ENCODE data around the gene CHD3.
"Not testable (repeated sequence)": the region's sequence is repeated elsewhere in the genome, so short reads cannot be mapped to it uniquely, and the experiment has no call there.

Gene CHD3

GRCh38 chr17:7932483-7932891 lies 43.9 kb downstream of the CHD3 start:
- peak overlapping the region; percentile 77 for H3K4me3 ChIP-seq (ENCODE audit: low read length)
- TF ChIP-seq ZNF274 (IDR thresholded peaks at IDR 0.05; ENCODE audit: low read depth, low read length), result no peak

- peak overlapping the region; percentile 77 for H3K4me3 ChIP-seq (ENCODE audit: low read length)
Observed at GRCh38 chr17:7932949-7933348, 44.4 kb downstream of the CHD3 start.

GRCh38 chr17:7935859-7936258 lies 47.3 kb downstream of the CHD3 start:
- TF ChIP-seq ZNF274 (IDR thresholded peaks at IDR 0.05; ENCODE audit: low read depth, low read length), result no peak
- no peak overlapping the region for H3K4me3 ChIP-seq (ENCODE audit: low read length)

More at GRCh38 chr17:7932949-7933348, 44.4 kb downstream of the CHD3 start:
- no peak for TF ChIP-seq ZNF274 (IDR thresholded peaks at IDR 0.05; ENCODE audit: low read depth, low read length)

- H3K4me3 ChIP-seq (ENCODE audit: low read length), result no peak overlapping the region
- TF ChIP-seq ZNF274 (IDR thresholded peaks at IDR 0.05; ENCODE audit: low read depth, low read length), result no peak
Observed at GRCh38 chr17:7940034-7940433, 51.4 kb downstream of the CHD3 start.

- no peak for TF ChIP-seq ZNF274 (IDR thresholded peaks at IDR 0.05; ENCODE audit: low read depth, low read length)
- H3K4me3 ChIP-seq (ENCODE audit: low read length), result no peak overlapping the region
Observed at GRCh38 chr17:7940743-7941142, 52.2 kb downstream of the CHD3 start.

- TF ChIP-seq ZNF274 (IDR thresholded peaks at IDR 0.05; ENCODE audit: low read depth, low read length), result no peak
Observed at GRCh38 chr17:7943291-7943690, 54.7 kb downstream of the CHD3 start.

GRCh38 chr17:7944326-7944725 lies 55.7 kb downstream of the CHD3 start:
- H3K4me3 ChIP-seq (ENCODE audit: low read length), result no peak overlapping the region
- TF ChIP-seq ZNF274 (IDR thresholded peaks at IDR 0.05; ENCODE audit: low read depth, low read length), result no peak

More at GRCh38 chr17:7943291-7943690, 54.7 kb downstream of the CHD3 start:
- no peak overlapping the region for H3K4me3 ChIP-seq (ENCODE audit: low read length)

- H3K4me3 ChIP-seq (ENCODE audit: low read length), result no peak overlapping the region
- TF ChIP-seq ZNF274 (IDR thresholded peaks at IDR 0.05; ENCODE audit: low read depth, low read length), result no peak
Observed at GRCh38 chr17:7945651-7946050, 57.1 kb downstream of the CHD3 start.

GRCh38 chr17:7946441-7946840 lies 57.9 kb downstream of the CHD3 start:
- H3K4me3 ChIP-seq (ENCODE audit: low read length), result no peak overlapping the region
- no peak for TF ChIP-seq ZNF274 (IDR thresholded peaks at IDR 0.05; ENCODE audit: low read depth, low read length)

GRCh38 chr17:7947651-7948050 lies 59.1 kb downstream of the CHD3 start:
- H3K4me3 ChIP-seq (ENCODE audit: low read length), result no peak overlapping the region
- no peak for TF ChIP-seq ZNF274 (IDR thresholded peaks at IDR 0.05; ENCODE audit: low read depth, low read length)

- no peak for TF ChIP-seq ZNF274 (IDR thresholded peaks at IDR 0.05; ENCODE audit: low read depth, low read length)
- H3K4me3 ChIP-seq (ENCODE audit: low read length), result no peak overlapping the region
Observed at GRCh38 chr17:7950578-7950977, 62.0 kb downstream of the CHD3 start.

GRCh38 chr17:7951143-7951792 lies 62.7 kb downstream of the CHD3 start:
- no peak for TF ChIP-seq ZNF274 (IDR thresholded peaks at IDR 0.05; ENCODE audit: low read depth, low read length)
- H3K4me3 ChIP-seq (ENCODE audit: low read length), result no peak overlapping the region

- H3K4me3 ChIP-seq (ENCODE audit: low read length), result not testable (repeated sequence)
Observed at GRCh38 chr17:7953266-7953665, 64.7 kb downstream of the CHD3 start.

GRCh38 chr17:7955414-7956227 lies 67.0 kb downstream of the CHD3 start:
- H3K4me3 ChIP-seq (ENCODE audit: low read length), result no peak overlapping the region
- TF ChIP-seq ZNF274 (IDR thresholded peaks at IDR 0.05; ENCODE audit: low read depth, low read length), result no peak

GRCh38 chr17:7956228-7956965 lies 67.8 kb downstream of the CHD3 start:
- no peak overlapping the region for H3K4me3 ChIP-seq (ENCODE audit: low read length)
- TF ChIP-seq ZNF274 (IDR thresholded peaks at IDR 0.05; ENCODE audit: low read depth, low read length), result no peak

All from GM08714 (cell line).